ENCODE results near the gene PRLR.

PRLR gene

GRCh38 chr5:35032356-35032755 is 197.9 kb downstream of the PRLR start:
- no peak for DNase-seq (ENCODE audit: low spot score)

GRCh38 chr5:35031276-35031675 is 199.0 kb downstream of the PRLR start:
- no peak for DNase-seq (ENCODE audit: low spot score)

GRCh38 chr5:35030426-35031100 is 199.7 kb downstream of the PRLR start:
- no peak for DNase-seq (ENCODE audit: low spot score)

- DNase-seq (ENCODE audit: low spot score), result no peak
Measured at GRCh38 chr5:35029333-35029732, 201.0 kb downstream of the PRLR start.

GRCh38 chr5:35026941-35027340 is 203.3 kb downstream of the PRLR start:
- DNase-seq (ENCODE audit: low spot score), result no peak

- DNase-seq (ENCODE audit: low spot score), result no peak
Measured at GRCh38 chr5:35026280-35026840, 203.9 kb downstream of the PRLR start.

- no peak for DNase-seq (ENCODE audit: low spot score)
Measured at GRCh38 chr5:35024911-35025510, 205.3 kb downstream of the PRLR start.

GRCh38 chr5:35023391-35024178 is 206.7 kb downstream of the PRLR start:
- DNase-seq (ENCODE audit: low spot score), result no peak

GRCh38 chr5:35016174-35017051 is 213.9 kb downstream of the PRLR start:
- no peak for DNase-seq (ENCODE audit: low spot score)

GRCh38 chr5:35015063-35015462 is 215.2 kb downstream of the PRLR start:
- no peak for DNase-seq (ENCODE audit: low spot score)

GRCh38 chr5:35012796-35013195 is 217.5 kb downstream of the PRLR start:
- DNase-seq (ENCODE audit: low spot score), result no peak

- no peak for DNase-seq (ENCODE audit: low spot score)
Measured at GRCh38 chr5:35012365-35012764, 217.9 kb downstream of the PRLR start.

- no peak for DNase-seq (ENCODE audit: low spot score)
Measured at GRCh38 chr5:35010676-35011075, 219.6 kb downstream of the PRLR start.

- no peak for DNase-seq (ENCODE audit: low spot score)
Measured at GRCh38 chr5:35009657-35010056, 220.6 kb downstream of the PRLR start.

- DNase-seq (ENCODE audit: low spot score), result no peak
Measured at GRCh38 chr5:35009019-35009418, 221.3 kb downstream of the PRLR start.

- no peak for DNase-seq (ENCODE audit: low spot score)
Measured at GRCh38 chr5:35004771-35005170, 225.5 kb downstream of the PRLR start.

- no peak for DNase-seq (ENCODE audit: low spot score)
Measured at GRCh38 chr5:35004200-35004599, 226.1 kb downstream of the PRLR start.

GRCh38 chr5:35003018-35003957 is 227.0 kb downstream of the PRLR start:
- peak; percentile 77 for DNase-seq (ENCODE audit: low spot score)

GRCh38 chr5:35002459-35002858 is 227.8 kb downstream of the PRLR start:
- DNase-seq (ENCODE audit: low spot score), result no peak

- no peak for DNase-seq (ENCODE audit: low spot score)
Measured at GRCh38 chr5:35001842-35002241, 228.4 kb downstream of the PRLR start.
